ENCODE measurements around the gene ORMDL3.

The ORMDL3 gene

GRCh38 chr17:39927101-39927928 is at the start of gene ORMDL3, which contains the start of gene LRRC3C:
Gene ORMDL3 (minus strand): TSS chr17:39927601. CDS start chr17:39924203, 3,398 bp downstream.
Gene LRRC3C (plus strand): TSS chr17:39927732. CDS start chr17:39941524, 13,792 bp downstream.
- peak; percentile 80 for DNase-seq (ENCODE audit: low read depth)

- no peak for DNase-seq (ENCODE audit: low read depth)
Measured at GRCh38 chr17:39975801-39976200, 48.4 kb upstream of the ORMDL3 start.

- no peak for DNase-seq (ENCODE audit: low read depth)
Measured at GRCh38 chr17:39974433-39974832, 47.0 kb upstream of the ORMDL3 start.

GRCh38 chr17:39973496-39973895 is 46.1 kb upstream of the ORMDL3 start:
- no peak for DNase-seq (ENCODE audit: low read depth)

GRCh38 chr17:39972271-39972670 is 44.9 kb upstream of the ORMDL3 start:
- no peak for DNase-seq (ENCODE audit: low read depth)

GRCh38 chr17:39971076-39971603 is 43.7 kb upstream of the ORMDL3 start:
- DNase-seq (ENCODE audit: low read depth): no peak

GRCh38 chr17:39970157-39970692 is 42.8 kb upstream of the ORMDL3 start:
- no peak for DNase-seq (ENCODE audit: low read depth)

- DNase-seq (ENCODE audit: low read depth): no peak
Measured at GRCh38 chr17:39969375-39969774, 42.0 kb upstream of the ORMDL3 start.

- DNase-seq (ENCODE audit: low read depth): no peak
Measured at GRCh38 chr17:39968761-39969160, 41.4 kb upstream of the ORMDL3 start.

GRCh38 chr17:39966771-39967170 is 39.4 kb upstream of the ORMDL3 start:
- DNase-seq (ENCODE audit: low read depth): no peak

- no peak for DNase-seq (ENCODE audit: low read depth)
Measured at GRCh38 chr17:39965017-39965699, 37.8 kb upstream of the ORMDL3 start.

- peak; percentile 12 for DNase-seq (ENCODE audit: low read depth)
Measured at GRCh38 chr17:39963829-39964228, 36.4 kb upstream of the ORMDL3 start.

GRCh38 chr17:39962642-39963220 is 35.3 kb upstream of the ORMDL3 start, which contains the start of gene GSDMA:
Gene GSDMA (plus strand): TSS chr17:39963004. CDS start chr17:39965688, 2,684 bp downstream.
- no peak for DNase-seq (ENCODE audit: low read depth)

- no peak for DNase-seq (ENCODE audit: low read depth)
Measured at GRCh38 chr17:39960524-39961041, 33.2 kb upstream of the ORMDL3 start.

GRCh38 chr17:39955726-39956225 is 28.4 kb upstream of the ORMDL3 start:
- DNase-seq (ENCODE audit: low read depth): no peak

GRCh38 chr17:39954876-39955275 is 27.5 kb upstream of the ORMDL3 start:
- DNase-seq (ENCODE audit: low read depth): no peak

- no peak for DNase-seq (ENCODE audit: low read depth)
Measured at GRCh38 chr17:39953471-39953888, 26.1 kb upstream of the ORMDL3 start.

GRCh38 chr17:39952680-39953470 is 25.5 kb upstream of the ORMDL3 start:
- peak; percentile 94 for DNase-seq (ENCODE audit: low read depth)

GRCh38 chr17:39951924-39952679 is 24.7 kb upstream of the ORMDL3 start:
- DNase-seq (ENCODE audit: low read depth): no peak

GRCh38 chr17:39950871-39951348 is 23.5 kb upstream of the ORMDL3 start:
- DNase-seq (ENCODE audit: low read depth): no peak

Data from T-helper 22 cell (primary cell).